ENCODE measurements around the gene CHST15. TPM values are rescaled to one million over a fixed set of nuclear protein-coding genes. Genes with fewer than 3 reads are reported as not detected.
"Not testable (repeated sequence)": the region's sequence is repeated elsewhere in the genome, so short reads cannot be mapped to it uniquely, and the experiment has no call there.

Gene CHST15
- polyA plus RNA-seq, 1 donor from 2014 or later = 0.79 TPM

- Histone ChIP-seq H3K27ac (ENCODE audit: low read length) (no peak overlapping the region), H3K9me3 (ENCODE audit: low read length) (no peaks in the 10 kb centered on the region), H3K9ac (ENCODE audit: low read length) (no peak overlapping the region), H3K36me3 (ENCODE audit: insufficient read depth, low read length) (no peaks in the 10 kb centered on the region), H3F3A (ENCODE audit: insufficient read depth, low read length, poor library complexity, severe bottlenecking) (no peaks in the 10 kb centered on the region), H4K20me1 (ENCODE audit: insufficient read depth) (no peaks in the 10 kb centered on the region), H3K9me2 (ENCODE audit: insufficient read depth, low read length) (no peaks in the 10 kb centered on the region), H3K27me3 (ENCODE audit: insufficient read depth, low read depth, low read length) (peaks cover 46% of the 10 kb centered on the region), H3K79me2 (replicated peaks; ENCODE audit: insufficient read depth, low read length) (no peaks in the 10 kb centered on the region), H3K4me2 (ENCODE audit: low read length) (no peak overlapping the region), H2AFZ (ENCODE audit: low read depth, low read length) (no peak overlapping the region), H3K4me3 (ENCODE audit: low read length) (peak overlapping the region; percentile 15)
- TF ChIP-seq MXI1 (conservative IDR thresholded peaks at IDR 0.05; ENCODE audit: poor library complexity, severe bottlenecking) = no peak
- TF ChIP-seq EZH2 (IDR thresholded peaks at IDR 0.05; ENCODE audit: borderline replicate concordance, insufficient read depth, low read length, poor library complexity, severe bottlenecking) = no peak
Measured at GRCh38 chr10:124095096-124095495, 1.7 kb upstream of the CHST15 start.

GRCh38 chr10:124094419-124094785, 1.0 kb upstream of the CHST15 start:
- H3K4me3 ChIP-seq (ENCODE audit: low read length) = no peak overlapping the region
- H3K9me3 ChIP-seq (ENCODE audit: low read length) = no peaks in the 10 kb centered on the region
- H3K9ac ChIP-seq (ENCODE audit: low read length) = no peak overlapping the region
- no peak overlapping the region for H2AFZ ChIP-seq (ENCODE audit: low read depth, low read length)
- no peak overlapping the region for H3K27ac ChIP-seq (ENCODE audit: low read length)
- no peaks in the 10 kb centered on the region for H3K79me2 ChIP-seq (replicated peaks; ENCODE audit: insufficient read depth, low read length)
- no peaks in the 10 kb centered on the region for H3K36me3 ChIP-seq (ENCODE audit: insufficient read depth, low read length)
- TF ChIP-seq MXI1 (conservative IDR thresholded peaks at IDR 0.05; ENCODE audit: poor library complexity, severe bottlenecking) (no peak), SMC3 (conservative IDR thresholded peaks at IDR 0.05; ENCODE audit: poor library complexity) (no peak)
- H3K27me3 ChIP-seq (ENCODE audit: insufficient read depth, low read depth, low read length) = peaks cover 51% of the 10 kb centered on the region
- no peak overlapping the region for H3K4me2 ChIP-seq (ENCODE audit: low read length)
- H4K20me1 ChIP-seq (ENCODE audit: insufficient read depth) = no peaks in the 10 kb centered on the region
- H3K9me2 ChIP-seq (ENCODE audit: insufficient read depth, low read length) = no peaks in the 10 kb centered on the region
- no peaks in the 10 kb centered on the region for H3F3A ChIP-seq (ENCODE audit: insufficient read depth, low read length, poor library complexity, severe bottlenecking)

- H3K9me2 ChIP-seq (ENCODE audit: insufficient read depth, low read length); H3K4me2 ChIP-seq (ENCODE audit: low read length); H3F3A ChIP-seq (ENCODE audit: insufficient read depth, low read length, poor library complexity, severe bottlenecking); H3K36me3 ChIP-seq (ENCODE audit: insufficient read depth, low read length); H3K9ac ChIP-seq (ENCODE audit: low read length); H3K9me3 ChIP-seq (ENCODE audit: low read length); H3K79me2 ChIP-seq (replicated peaks; ENCODE audit: insufficient read depth, low read length); H3K27ac ChIP-seq (ENCODE audit: low read length); H2AFZ ChIP-seq (ENCODE audit: low read depth, low read length); H4K20me1 ChIP-seq (ENCODE audit: insufficient read depth): not testable (repeated sequence)
- H3K27me3 ChIP-seq (ENCODE audit: insufficient read depth, low read depth, low read length) = peaks cover 51% of the 10 kb centered on the region
- H3K4me3 ChIP-seq (ENCODE audit: low read length) = peak overlapping the region; percentile 84
Measured at GRCh38 chr10:124093774-124094418, 498 bp upstream of the CHST15 start.

- Histone ChIP-seq H3K4me2 (ENCODE audit: low read length) (peak overlapping the region; percentile 55), H3K9me3 (ENCODE audit: low read length) (no peaks in the 10 kb centered on the region), H2AFZ (ENCODE audit: low read depth, low read length) (peak overlapping the region; percentile 21), H3K79me2 (replicated peaks; ENCODE audit: insufficient read depth, low read length) (no peaks in the 10 kb centered on the region), H3F3A (ENCODE audit: insufficient read depth, low read length, poor library complexity, severe bottlenecking) (no peaks in the 10 kb centered on the region), H4K20me1 (ENCODE audit: insufficient read depth) (no peaks in the 10 kb centered on the region), H3K27ac (ENCODE audit: low read length) (no peak overlapping the region), H3K36me3 (ENCODE audit: insufficient read depth, low read length) (no peaks in the 10 kb centered on the region), H3K4me3 (ENCODE audit: low read length) (peak overlapping the region; percentile 84), H3K9ac (ENCODE audit: low read length) (peak overlapping the region; percentile 52), H3K27me3 (ENCODE audit: insufficient read depth, low read depth, low read length) (peaks cover 51% of the 10 kb centered on the region), H3K9me2 (ENCODE audit: insufficient read depth, low read length) (no peaks in the 10 kb centered on the region)
- TF ChIP-seq TAF1 (IDR thresholded peaks at IDR 0.05; ENCODE audit: low read depth) = no peak
- TF ChIP-seq EP300 (conservative IDR thresholded peaks at IDR 0.05; ENCODE audit: poor library complexity, severe bottlenecking) = no peak
- TF ChIP-seq MXI1 (conservative IDR thresholded peaks at IDR 0.05; ENCODE audit: poor library complexity, severe bottlenecking) = no peak
- no peak for TF ChIP-seq EZH2 (IDR thresholded peaks at IDR 0.05; ENCODE audit: borderline replicate concordance, insufficient read depth, low read length, poor library complexity, severe bottlenecking)
- no peak for TF ChIP-seq CTCF (IDR thresholded peaks at IDR 0.05; ENCODE audit: poor library complexity, severe bottlenecking)
- TF ChIP-seq REST (IDR thresholded peaks at IDR 0.05; ENCODE audit: borderline replicate concordance) = no peak
- no peak for TF ChIP-seq RAD21 (conservative IDR thresholded peaks at IDR 0.05)
- no peak for TF ChIP-seq SMC3 (conservative IDR thresholded peaks at IDR 0.05; ENCODE audit: poor library complexity)
- no peak for TF ChIP-seq POLR2AphosphoS5 (IDR thresholded peaks at IDR 0.05)
Measured at GRCh38 chr10:124092250-124092859, 1.0 kb downstream of the CHST15 start.
